Activated CD4-positive, alpha-beta memory T cell treated with anti-CD3 and anti-CD28 coated beads, Interleukin-2, amount 10 ng/mL, durations not matched to agents 7 days and 5 days (primary cell): Measurements from ENCODE around the gene LAMB1. TPM values are rescaled to one million over a fixed set of nuclear protein-coding genes. Genes with fewer than 3 reads are reported as not detected.
A peak's percentile ranks its signal among the peaks of the same experiment; 100 is the strongest.

Experiments
- CTCF ChIA-PET: fragments of 350-600 bp; sonication (Branson Sonifier 250); formaldehyde crosslinking; loops from one replicate; lab custom pipeline; 2021; ENCODE audit warnings: antibody characterized with exemption, inconsistent platforms; lab: Charles Lee
- POLR2A ChIA-PET: fragments of 350-600 bp; sonication (Branson Sonifier 250); formaldehyde crosslinking; loops from one replicate; lab custom pipeline; 2021; ENCODE audit warnings: antibody characterized with exemption; lab: Charles Lee
- DNase-seq: peaks from one replicate; pipeline ENCODE4 v3.0.0-alpha.2; 2020
- H3K27ac Mint-ChIP-seq: one replicate; pipeline ENCODE4 v1.8.0; 2021; ENCODE audit warnings: mild to moderate bottlenecking, mixed read lengths
- H3K27me3 Mint-ChIP-seq: one replicate; pipeline ENCODE4 v1.8.0; 2021; ENCODE audit warnings: mixed read lengths
- H3K36me3 Mint-ChIP-seq: one replicate; pipeline ENCODE4 v1.8.0; 2021; ENCODE audit warnings: low read depth, mixed read lengths
- H3K4me1 Mint-ChIP-seq: one replicate; pipeline ENCODE4 v1.8.0; 2021; ENCODE audit warnings: mixed read lengths
- H3K4me3 Mint-ChIP-seq: one replicate; pipeline ENCODE4 v1.8.0; 2021; ENCODE audit warnings: mild to moderate bottlenecking, mixed read lengths
- H3K9me3 Mint-ChIP-seq: one replicate; pipeline ENCODE4 v1.8.0; 2021; ENCODE audit warnings: mixed read lengths
- total RNA-seq, 2 experiments: library from RNA; stranded (reverse); gene quantifications; one replicate each; pipeline ENCODE4 v1.2.3, GENCODE V29; 2021

Gene LAMB1
- total RNA-seq, 2 experiments from 2014 or later = not detected

- no peak for DNase-seq
- CTCF ChIA-PET = interaction anchor here (1.0 to 7.0 kb wide), 15 partner anchors 8 to 710 kb away, joined by 3 to 178 read pairs (median 6); partner anchors contain the start of genes CBLL1, DLD and HBP1
- no peak overlapping the region for H3K4me3 Mint-ChIP-seq
These were observed 124.3 kb downstream of the LAMB1 start for GRCh38 chr7:107878636-107879035.

GRCh38 chr7:107877731-107878382, 125.1 kb downstream of the LAMB1 start:
- peaks cover 32% of the 10 kb centered on the region for H3K4me1 Mint-ChIP-seq
- no peak overlapping the region for H3K4me3 Mint-ChIP-seq
- H3K27me3 Mint-ChIP-seq = peaks cover 2% of the 10 kb centered on the region
- CTCF ChIA-PET = interaction anchor here (0.6 to 7.0 kb wide), 7 partner anchors 11 to 415 kb away, joined by 3 to 178 read pairs (median 6); partner anchors contain the start of gene CBLL1
- no peak overlapping the region for H3K27ac Mint-ChIP-seq
- POLR2A ChIA-PET = interaction anchor here (1.4 to 8.0 kb wide), 2 partner anchors 13 to 135 kb away, joined by 4 to 69 read pairs; partner anchors contain the start of genes CBLL1 and DLD
- no peaks in the 10 kb centered on the region for H3K9me3 Mint-ChIP-seq
- H3K36me3 Mint-ChIP-seq = no peaks in the 10 kb centered on the region
- DNase-seq = no peak

More at GRCh38 chr7:107878636-107879035, 124.3 kb downstream of the LAMB1 start:
- Mint-ChIP-seq H3K27me3 (peaks cover 2% of the 10 kb centered on the region), H3K9me3 (no peaks in the 10 kb centered on the region), H3K36me3 (no peaks in the 10 kb centered on the region), H3K27ac (no peak overlapping the region), H3K4me1 (peaks cover 32% of the 10 kb centered on the region)
- POLR2A ChIA-PET = interaction anchor here (3.4 to 8.0 kb wide), 2 partner anchors 12 to 136 kb away, joined by 20 to 69 read pairs; partner anchors contain the start of genes CBLL1 and DLD

GRCh38 chr7:107876916-107877315, 126.0 kb downstream of the LAMB1 start:
- Mint-ChIP-seq H3K4me3 (no peak overlapping the region), H3K36me3 (no peaks in the 10 kb centered on the region), H3K9me3 (no peaks in the 10 kb centered on the region), H3K4me1 (peaks cover 32% of the 10 kb centered on the region), H3K27ac (no peak overlapping the region), H3K27me3 (peaks cover 2% of the 10 kb centered on the region)
- DNase-seq = no peak
- CTCF ChIA-PET = interaction anchor here (1.1 to 7.0 kb wide), 5 partner anchors 9 to 414 kb away, joined by 4 to 178 read pairs (median 6); partner anchors contain the start of gene CBLL1
- POLR2A ChIA-PET = interaction anchor here (1.1 to 8.0 kb wide), 3 partner anchors 14 to 134 kb away, joined by 3 to 69 read pairs (median 4); partner anchors contain the start of genes CBLL1 and DLD

GRCh38 chr7:107874605-107875446, 128.1 kb downstream of the LAMB1 start:
- CTCF ChIA-PET = interaction anchor here (0.6 to 7.0 kb wide), 31 partner anchors 9 to 726 kb away, joined by 3 to 178 read pairs (median 4); partner anchors contain the start of genes CBLL1, DLD and HBP1
- H3K36me3 Mint-ChIP-seq = no peaks in the 10 kb centered on the region
- no peaks in the 10 kb centered on the region for H3K9me3 Mint-ChIP-seq
- H3K27me3 Mint-ChIP-seq = peaks cover 2% of the 10 kb centered on the region
- H3K4me1 Mint-ChIP-seq = peaks cover 37% of the 10 kb centered on the region
- peak; percentile 47 for DNase-seq
- H3K27ac Mint-ChIP-seq = no peak overlapping the region
- H3K4me3 Mint-ChIP-seq = no peak overlapping the region
- POLR2A ChIA-PET = interaction anchor here (0.8 to 8.0 kb wide), 6 partner anchors 14 to 305 kb away, joined by 3 to 69 read pairs (median 4); partner anchors contain the start of genes CBLL1, DLD and SLC26A4

- H3K27me3 Mint-ChIP-seq = no peaks in the 10 kb centered on the region
- H3K4me1 Mint-ChIP-seq = peaks cover 30% of the 10 kb centered on the region
- H3K27ac Mint-ChIP-seq = no peak overlapping the region
- ChIA-PET CTCF (interaction anchor here (0.6 to 7.0 kb wide), 12 partner anchors 9 to 709 kb away, joined by 3 to 178 read pairs (median 5); partner anchors contain the start of genes CBLL1 and DLD), POLR2A (interaction anchor here (2.1 to 8.0 kb wide), 3 partner anchors 17 to 132 kb away, joined by 6 to 69 read pairs (median 13); partner anchors contain the start of genes CBLL1 and DLD)
- H3K4me3 Mint-ChIP-seq = no peak overlapping the region
- no peak for DNase-seq
- no peaks in the 10 kb centered on the region for H3K36me3 Mint-ChIP-seq
- H3K9me3 Mint-ChIP-seq = no peaks in the 10 kb centered on the region
These were observed 128.8 kb downstream of the LAMB1 start for GRCh38 chr7:107874111-107874510.

Other genes with a start within 250 kb of the LAMB1 start
- not detected for gene SLC26A3, start 199.9 kb downstream of the LAMB1 start, total RNA-seq
- 10 to 100 TPM; 68.2 to 70.6 TPM for gene DLD, start 112.0 kb downstream of the LAMB1 start, total RNA-seq
- not detected for gene LAMB4, start 127.2 kb upstream of the LAMB1 start, total RNA-seq